Posterior cingulate gyrus (tissue), 11 donors: Measurements from ENCODE around the gene SIX5.

ENCODE experiments used
- DNase-seq, 10 donors: peaks; one replicate each; pipeline versions ENCODE4 v3.0.0 to v3.0.0-alpha.2; 2020 to 2021; ENCODE audit warnings: mixed read lengths in 3 of 10
- intact Hi-C: fragments of 100-400 bp; cut with DNase I; formaldehyde crosslinking; loops from one replicate; pipeline ENCODE4 v1.15.1; 2023

SIX5 gene

GRCh38 chr19:45793876-45794275, 24.8 kb upstream of the SIX5 start:
- intact Hi-C loops, result no loop called here
- DNase-seq, result no peak

- intact Hi-C loops, result no loop called here
- DNase-seq, result no peak
Observed at GRCh38 chr19:45793178-45793564, 24.1 kb upstream of the SIX5 start.

- DNase-seq, result peak; percentile 100
- intact Hi-C loops, result no loop called here
Observed at GRCh38 chr19:45792470-45793177, 23.6 kb upstream of the SIX5 start, which contains the start of gene DMWD. DMWD (minus strand) TSS chr19:45792845; CDS start chr19:45792756, 89 bp downstream.

GRCh38 chr19:45791744-45792469, 22.9 kb upstream of the SIX5 start:
- intact Hi-C loops, result no loop called here
- no peak for DNase-seq

GRCh38 chr19:45790942-45791341, 21.9 kb upstream of the SIX5 start:
- no peak for DNase-seq
- intact Hi-C loops, result no loop called here

- no peak for DNase-seq
- intact Hi-C loops, result no loop called here
Observed at GRCh38 chr19:45789035-45789786, 20.2 kb upstream of the SIX5 start.

- DNase-seq, result no peak
- intact Hi-C loops, result no loop called here
Observed at GRCh38 chr19:45786533-45786894, 17.5 kb upstream of the SIX5 start.

- intact Hi-C loops, result no loop called here
Observed at GRCh38 chr19:45785781-45786532, 16.9 kb upstream of the SIX5 start.

GRCh38 chr19:45785097-45785496, 16.0 kb upstream of the SIX5 start:
- DNase-seq, result no peak
- intact Hi-C loops, result no loop called here

More at GRCh38 chr19:45785781-45786532, 16.9 kb upstream of the SIX5 start:
- DNase-seq, result no peak

- intact Hi-C loops, result no loop called here
- DNase-seq, result no peak
Observed at GRCh38 chr19:45784096-45784495, 15.0 kb upstream of the SIX5 start.

GRCh38 chr19:45782820-45783785, 14.1 kb upstream of the SIX5 start:
- DNase-seq, result no peak
- intact Hi-C loops, result no loop called here

GRCh38 chr19:45782162-45782691, 13.2 kb upstream of the SIX5 start, which contains the start of gene DMPK:
DMPK (minus strand) TSS chr19:45782490; CDS start chr19:45782352, 138 bp downstream.
- intact Hi-C loops, result no loop called here
- no peak for DNase-seq

GRCh38 chr19:45781214-45782161, 12.4 kb upstream of the SIX5 start:
- intact Hi-C loops, result no loop called here
- peak in 1 of 10 donors; percentile 85 for DNase-seq

- intact Hi-C loops, result no loop called here
- DNase-seq, result no peak
Observed at GRCh38 chr19:45780448-45781213, 11.6 kb upstream of the SIX5 start.

GRCh38 chr19:45780146-45780447, 11.0 kb upstream of the SIX5 start:
- intact Hi-C loops, result no loop called here
- no peak for DNase-seq

GRCh38 chr19:45779231-45780145, 10.4 kb upstream of the SIX5 start:
- no peak for DNase-seq
- intact Hi-C loops, result no loop called here
